Prostate gland (tissue), 2 donors: ENCODE results near the gene HAT1.

Experiments
- POLR2A ChIP-seq: fragments of 450-650 bp; IDR thresholded peaks from one replicate; pipeline ENCODE4 v1.6.1; 2016; ENCODE audit warnings: antibody characterized with exemption, mild to moderate bottlenecking
- POLR2AphosphoS5 ChIP-seq: sonication (generic); formaldehyde crosslinking; IDR thresholded peaks from one replicate; pipeline ENCODE4 v1.6.1; 2017; ENCODE audit warnings: antibody characterized with exemption
- TF ChIP-seq, protein P1 (sequence below), 4 experiments: fragments of 200-600 bp in 2 of 4; fragments of 450-650 bp in 2 of 4; sonication (generic) in 2 of 4; IDR thresholded peaks; 1 replicate in 3 of 4; 2 replicates in 1 of 4; pipeline ENCODE4 v1.5.1; 2016 to 2019; ENCODE audit warnings: antibody characterized with exemption in 4 of 4, mild to moderate bottlenecking in 2 of 4, moderate library complexity in 2 of 4

DNA sequence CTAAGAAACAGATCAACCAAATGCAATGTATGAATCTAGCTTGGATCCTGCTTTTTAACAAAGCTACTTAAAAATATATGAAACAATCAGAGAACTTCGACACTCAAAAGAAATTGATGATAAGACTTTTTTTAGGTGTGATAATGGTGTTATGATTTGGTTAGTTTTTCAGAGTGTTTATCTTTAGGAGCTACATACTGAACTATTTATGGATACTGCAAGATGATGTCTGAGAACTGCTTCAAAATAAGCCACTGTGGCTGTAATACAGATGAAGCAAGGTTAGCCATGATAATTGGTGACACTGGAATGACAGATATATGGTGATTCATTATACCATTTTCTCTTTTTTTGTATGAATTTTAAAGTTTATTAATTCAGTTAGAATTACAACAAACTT lies 42.4 kb upstream of the HAT1 start:
- TF ChIP-seq, protein P1, sequence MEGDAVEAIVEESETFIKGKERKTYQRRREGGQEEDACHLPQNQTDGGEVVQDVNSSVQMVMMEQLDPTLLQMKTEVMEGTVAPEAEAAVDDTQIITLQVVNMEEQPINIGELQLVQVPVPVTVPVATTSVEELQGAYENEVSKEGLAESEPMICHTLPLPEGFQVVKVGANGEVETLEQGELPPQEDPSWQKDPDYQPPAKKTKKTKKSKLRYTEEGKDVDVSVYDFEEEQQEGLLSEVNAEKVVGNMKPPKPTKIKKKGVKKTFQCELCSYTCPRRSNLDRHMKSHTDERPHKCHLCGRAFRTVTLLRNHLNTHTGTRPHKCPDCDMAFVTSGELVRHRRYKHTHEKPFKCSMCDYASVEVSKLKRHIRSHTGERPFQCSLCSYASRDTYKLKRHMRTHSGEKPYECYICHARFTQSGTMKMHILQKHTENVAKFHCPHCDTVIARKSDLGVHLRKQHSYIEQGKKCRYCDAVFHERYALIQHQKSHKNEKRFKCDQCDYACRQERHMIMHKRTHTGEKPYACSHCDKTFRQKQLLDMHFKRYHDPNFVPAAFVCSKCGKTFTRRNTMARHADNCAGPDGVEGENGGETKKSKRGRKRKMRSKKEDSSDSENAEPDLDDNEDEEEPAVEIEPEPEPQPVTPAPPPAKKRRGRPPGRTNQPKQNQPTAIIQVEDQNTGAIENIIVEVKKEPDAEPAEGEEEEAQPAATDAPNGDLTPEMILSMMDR (IDR thresholded peaks at IDR 0.05), result no peak
- no peak for TF ChIP-seq POLR2A
- TF ChIP-seq POLR2AphosphoS5, result no peak
